D721Med (cell line): ENCODE results near the gene SLC6A8.
"Not testable (repeated sequence)": the region's sequence is repeated elsewhere in the genome, so short reads cannot be mapped to it uniquely, and the experiment has no call there.

Experiments used
- DNase-seq: peaks from one replicate; pipeline ENCODE4 v3.0.0; 2011; ENCODE audit warnings: low spot score; ENCODE audit not compliant: insufficient read length
- FAIRE-seq: peaks from 2 replicates; lab custom pipeline; 2011; peaks lifted over from hg19 to GRCh38; lab: Jason Lieb, UNC
- TF ChIP-seq, protein P1 (sequence below): IDR thresholded peaks from 2 replicates; pipeline ENCODE4 v1.5.1; 2012; ENCODE audit warnings: mild to moderate bottlenecking, control low read depth; ENCODE audit not compliant: insufficient read depth; ENCODE audit errors: missing control alignments

The SLC6A8 gene

GRCh38 chrX:153738056-153738605 lies 50.4 kb downstream of the SLC6A8 start:
- TF ChIP-seq, protein P1, sequence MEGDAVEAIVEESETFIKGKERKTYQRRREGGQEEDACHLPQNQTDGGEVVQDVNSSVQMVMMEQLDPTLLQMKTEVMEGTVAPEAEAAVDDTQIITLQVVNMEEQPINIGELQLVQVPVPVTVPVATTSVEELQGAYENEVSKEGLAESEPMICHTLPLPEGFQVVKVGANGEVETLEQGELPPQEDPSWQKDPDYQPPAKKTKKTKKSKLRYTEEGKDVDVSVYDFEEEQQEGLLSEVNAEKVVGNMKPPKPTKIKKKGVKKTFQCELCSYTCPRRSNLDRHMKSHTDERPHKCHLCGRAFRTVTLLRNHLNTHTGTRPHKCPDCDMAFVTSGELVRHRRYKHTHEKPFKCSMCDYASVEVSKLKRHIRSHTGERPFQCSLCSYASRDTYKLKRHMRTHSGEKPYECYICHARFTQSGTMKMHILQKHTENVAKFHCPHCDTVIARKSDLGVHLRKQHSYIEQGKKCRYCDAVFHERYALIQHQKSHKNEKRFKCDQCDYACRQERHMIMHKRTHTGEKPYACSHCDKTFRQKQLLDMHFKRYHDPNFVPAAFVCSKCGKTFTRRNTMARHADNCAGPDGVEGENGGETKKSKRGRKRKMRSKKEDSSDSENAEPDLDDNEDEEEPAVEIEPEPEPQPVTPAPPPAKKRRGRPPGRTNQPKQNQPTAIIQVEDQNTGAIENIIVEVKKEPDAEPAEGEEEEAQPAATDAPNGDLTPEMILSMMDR: no peak
- no peak for FAIRE-seq
- no peak for DNase-seq

DNA sequence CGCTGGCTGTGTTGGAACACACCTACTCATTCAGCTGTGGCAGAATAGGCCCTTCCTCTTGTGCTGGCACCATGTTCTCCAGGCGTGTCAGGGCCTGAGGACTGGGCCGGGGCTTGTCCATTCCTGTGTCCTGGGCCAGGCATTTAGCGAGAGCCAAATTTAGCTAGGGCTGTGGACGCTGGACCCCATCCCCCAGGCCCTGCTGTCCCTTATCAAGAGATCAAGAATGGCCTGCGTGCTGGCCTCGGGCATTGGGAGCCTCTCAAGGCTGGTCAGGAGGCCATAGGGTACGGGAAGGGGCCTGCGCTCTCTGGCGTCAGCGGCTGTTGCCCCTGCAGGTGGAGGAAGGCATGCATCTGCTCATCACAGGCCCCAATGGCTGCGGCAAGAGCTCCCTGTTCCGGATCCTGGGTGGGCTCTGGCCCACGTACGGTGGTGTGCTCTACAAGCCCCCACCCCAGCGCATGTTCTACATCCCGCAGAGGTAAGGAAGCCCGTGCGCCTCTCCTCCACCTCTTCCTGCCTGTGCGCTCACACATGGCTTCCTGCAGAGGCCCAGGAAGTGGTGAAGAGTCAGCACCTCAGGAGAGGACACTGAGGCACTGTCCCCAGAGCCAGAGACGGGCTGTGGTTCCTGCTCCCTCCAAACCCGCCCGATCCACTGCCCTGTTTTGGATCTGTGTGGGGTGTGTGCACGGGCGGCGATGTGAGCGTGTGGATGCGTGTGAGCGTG lies 52.2 kb downstream of the SLC6A8 start:
- DNase-seq (no peak), FAIRE-seq (no peak)
- TF ChIP-seq, protein P1: no peak

GRCh38 chrX:153740631-153741222 lies 53.0 kb downstream of the SLC6A8 start:
- TF ChIP-seq, protein P1: no peak
- no peak for DNase-seq
- FAIRE-seq: no peak

- TF ChIP-seq, protein P1: no peak
- FAIRE-seq: no peak
Observed at GRCh38 chrX:153741446-153741845, 53.7 kb downstream of the SLC6A8 start.

DNA sequence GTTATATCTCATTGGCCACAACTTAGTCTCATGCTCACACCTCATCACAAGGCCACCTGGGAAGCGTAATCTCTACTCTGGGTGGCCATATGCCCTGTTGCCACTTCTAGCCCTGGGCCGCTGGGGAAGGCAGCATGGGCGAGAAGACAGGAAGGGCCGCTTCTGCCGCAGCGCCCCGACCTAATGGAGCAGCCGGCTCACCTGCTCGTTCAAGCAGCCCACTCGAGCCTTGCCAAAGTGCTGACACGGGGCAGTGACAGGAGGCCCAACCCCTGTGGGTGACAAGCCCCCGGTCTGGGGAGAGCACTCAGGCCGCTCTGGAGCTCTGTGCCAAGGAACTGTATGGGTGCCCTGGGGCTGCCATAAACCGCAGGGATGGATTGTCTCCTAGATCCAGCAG lies 54.4 kb downstream of the SLC6A8 start:
- DNase-seq, FAIRE-seq: not testable (repeated sequence)

More at GRCh38 chrX:153741446-153741845, 53.7 kb downstream of the SLC6A8 start:
- DNase-seq: no peak

GRCh38 chrX:153742796-153743467 lies 55.2 kb downstream of the SLC6A8 start:
- DNase-seq, FAIRE-seq: not testable (repeated sequence)

DNA sequence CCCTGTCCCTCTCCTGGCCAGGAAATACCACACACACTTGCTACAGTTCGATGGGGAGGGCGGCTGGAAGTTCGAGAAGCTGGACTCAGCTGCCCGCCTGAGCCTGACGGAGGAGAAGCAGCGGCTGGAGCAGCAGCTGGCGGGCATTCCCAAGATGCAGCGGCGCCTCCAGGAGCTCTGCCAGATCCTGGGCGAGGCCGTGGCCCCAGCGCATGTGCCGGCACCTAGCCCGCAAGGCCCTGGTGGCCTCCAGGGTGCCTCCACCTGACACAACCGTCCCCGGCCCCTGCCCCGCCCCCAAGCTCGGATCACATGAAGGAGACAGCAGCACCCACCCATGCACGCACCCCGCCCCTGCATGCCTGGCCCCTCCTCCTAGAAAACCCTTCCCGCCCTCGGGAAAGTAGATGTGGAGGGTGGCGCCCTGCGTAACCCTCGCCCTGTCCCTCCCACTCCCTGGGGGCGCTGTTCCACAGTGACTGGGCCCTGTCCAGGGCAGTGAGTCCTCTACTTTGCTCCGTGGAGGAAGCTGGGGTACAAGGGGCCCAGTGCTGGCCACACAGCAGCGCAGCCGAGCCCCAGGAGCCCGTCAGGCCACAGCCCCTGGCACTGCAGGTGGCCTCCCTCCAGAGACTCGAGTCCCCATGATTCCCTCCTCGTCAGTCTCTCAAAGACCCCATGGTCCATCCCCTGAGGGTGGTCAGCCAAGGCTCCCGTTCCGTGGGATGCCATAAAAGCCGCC lies 55.9 kb downstream of the SLC6A8 start:
- not testable (repeated sequence) for DNase-seq, FAIRE-seq
